Upper lobe of left lung (tissue), 4 donors: ENCODE results near the gene NFIX.

Experiments
- CTCF ChIP-seq, 6 experiments: fragments of 450-650 bp in 4 of 6; fragments of 200-600 bp in 2 of 6; sonication (generic) in 2 of 6; IDR thresholded peaks; one replicate each; pipeline ENCODE4 v1.5.1; 2016 to 2019; ENCODE audit warnings: antibody characterized with exemption in 6 of 6
- EP300 ChIP-seq, 4 donors: sonication (generic); formaldehyde crosslinking; IDR thresholded peaks; one replicate each; pipeline ENCODE4 v1.5.1; 2017; ENCODE audit warnings: antibody characterized with exemption in 4 of 4, control low read depth in 2 of 4
- POLR2A ChIP-seq, 4 donors: fragments of 450-650 bp; IDR thresholded peaks; one replicate each; pipeline ENCODE4 v1.5.1; 2016 to 2017; ENCODE audit warnings: antibody characterized with exemption in 4 of 4, mild to moderate bottlenecking in 2 of 4

GRCh38 chr19:13122980-13123957 lies 128.0 kb downstream of the NFIX start:
- TF ChIP-seq CTCF (IDR thresholded peaks at IDR 0.05), result no peak
- TF ChIP-seq EP300 (IDR thresholded peaks at IDR 0.05), result no peak
- TF ChIP-seq POLR2A (IDR thresholded peaks at IDR 0.05), result no peak
